NCI-H748 treated with DMSO at 0.1 percent for 48 hours (cell line): ENCODE results near the gene CCDC174.
"Not testable (repeated sequence)": the region's sequence is repeated elsewhere in the genome, so short reads cannot be mapped to it uniquely, and the experiment has no call there.

Experiments
- DNase-seq: peaks from one replicate; lab custom pipeline; 2025; lab: John Stamatoyannopoulos, UW

Gene CCDC174

DNA sequence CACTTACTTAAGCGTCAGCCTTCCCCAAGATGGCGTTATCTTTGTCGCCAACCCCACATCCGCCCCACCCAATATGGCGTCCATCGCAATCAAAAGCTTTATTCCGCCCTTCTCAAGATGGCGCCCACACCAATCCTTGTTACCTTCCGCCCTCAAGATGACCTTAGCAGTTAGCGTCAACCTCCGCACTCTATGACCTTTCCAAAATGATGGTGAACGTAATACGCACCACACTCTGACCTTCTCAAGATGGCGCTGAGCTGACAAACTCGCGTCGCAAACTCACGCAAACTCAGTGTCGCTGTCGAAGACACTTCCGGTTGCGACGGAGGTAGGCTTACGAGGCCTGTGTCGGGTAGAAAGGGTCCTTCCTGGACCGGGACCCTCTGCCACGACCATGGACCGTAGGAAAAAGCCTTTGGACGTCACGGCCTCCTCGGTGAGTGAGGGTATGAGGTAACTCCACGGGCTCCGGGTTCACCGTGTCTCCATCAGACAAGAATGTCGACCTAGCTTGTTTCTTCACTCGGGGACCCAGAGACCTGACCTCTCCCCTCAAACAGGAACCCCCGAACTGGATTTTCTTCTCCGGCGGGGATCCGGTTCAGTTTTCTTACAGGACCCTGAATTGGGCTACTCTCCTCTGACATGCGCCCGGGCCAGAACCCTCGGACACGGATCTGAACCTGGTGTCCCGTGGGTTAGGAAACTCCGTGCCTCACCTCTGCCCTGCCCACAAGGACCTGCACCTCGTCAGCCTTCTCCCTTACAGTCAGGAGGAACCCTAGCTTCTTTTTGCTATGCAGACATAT is at the start of gene CCDC174:
TSS of gene CCDC174 (plus strand) at position 323 of the 812 bp plus-strand sequence. CDS start at position 398, 75 bp downstream.
- DNase-seq: peak; percentile 87

DNA sequence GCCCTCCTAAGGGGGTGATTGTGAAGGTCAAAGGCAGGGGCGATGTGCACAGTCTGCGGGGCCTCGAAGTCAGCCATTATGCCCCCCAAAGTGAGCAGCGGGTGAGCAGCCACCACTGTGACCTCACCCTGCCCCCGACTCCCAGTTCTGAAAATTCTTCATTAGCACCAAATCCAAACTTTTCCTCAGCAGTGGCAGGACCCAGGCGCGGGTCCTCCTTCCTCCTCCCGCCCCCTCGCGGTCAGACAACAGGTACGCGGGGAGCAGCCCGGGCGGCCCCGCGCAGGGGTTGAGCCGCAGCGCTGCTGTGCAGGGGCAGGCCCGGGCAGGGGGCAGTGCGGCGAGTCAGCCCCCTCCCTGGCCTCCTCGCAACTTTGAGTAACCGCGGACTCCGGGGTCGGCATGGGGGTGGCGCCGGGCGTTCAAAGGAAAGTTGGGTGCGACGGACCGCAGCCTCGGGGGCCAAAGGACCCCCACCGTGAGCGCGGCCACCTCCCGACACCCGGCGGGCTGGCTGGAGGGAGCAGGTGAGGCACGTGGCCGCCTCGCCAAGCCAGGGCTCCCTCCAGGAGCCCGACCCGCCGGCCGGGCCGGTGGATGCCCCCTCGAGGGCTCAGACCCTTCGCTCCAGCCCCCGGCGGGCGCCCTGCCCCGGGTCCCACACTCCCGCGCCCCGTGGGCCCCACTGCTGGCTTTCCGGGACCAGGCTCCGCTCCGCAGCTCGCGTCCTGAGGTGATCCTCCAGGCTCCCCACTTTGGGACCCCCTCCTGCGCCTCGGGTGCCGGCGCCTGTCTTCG is 49.4 kb upstream of the CCDC174 start:
- DNase-seq: no peak

DNA sequence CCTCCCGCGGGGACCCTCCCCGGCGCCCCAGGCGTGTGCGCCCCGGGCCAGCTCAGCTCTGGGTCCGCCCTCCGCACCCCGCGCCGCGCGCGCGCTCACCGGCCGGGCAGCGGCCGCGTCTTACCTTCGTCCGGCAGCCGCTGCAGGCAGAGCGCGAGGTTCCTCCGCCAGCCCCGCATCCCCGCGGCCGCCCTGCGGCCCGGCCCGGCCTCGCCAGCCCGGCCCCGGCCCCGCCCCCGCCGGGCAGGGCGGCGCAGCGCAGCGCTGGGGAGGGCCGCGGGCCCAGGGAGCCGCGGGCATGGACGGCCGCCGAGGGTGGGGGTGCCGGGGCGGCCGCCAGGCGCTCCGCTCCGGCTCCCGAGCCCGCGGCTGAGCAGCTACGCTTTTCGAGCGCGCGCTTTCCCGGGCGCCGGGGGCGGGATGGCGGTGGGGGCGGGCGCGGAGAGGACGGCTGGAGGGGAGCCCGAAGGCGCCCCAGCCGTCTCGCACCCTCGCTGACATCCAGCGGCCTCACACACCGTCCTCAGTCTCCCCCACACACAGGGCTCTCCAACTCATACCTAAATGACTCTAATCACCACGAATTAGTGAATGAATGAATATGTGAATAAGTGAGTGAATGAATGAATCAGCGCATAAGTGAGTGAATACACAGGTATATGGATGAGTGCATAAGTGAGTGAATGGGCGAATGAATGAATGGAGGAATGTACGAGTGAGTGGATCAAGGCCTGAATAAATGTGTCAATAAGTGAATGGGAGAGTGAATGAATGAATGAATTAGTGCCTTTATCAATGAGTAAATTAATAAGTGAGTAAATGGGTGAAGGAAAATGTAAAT is 48.5 kb upstream of the CCDC174 start:
- DNase-seq: no peak

DNA sequence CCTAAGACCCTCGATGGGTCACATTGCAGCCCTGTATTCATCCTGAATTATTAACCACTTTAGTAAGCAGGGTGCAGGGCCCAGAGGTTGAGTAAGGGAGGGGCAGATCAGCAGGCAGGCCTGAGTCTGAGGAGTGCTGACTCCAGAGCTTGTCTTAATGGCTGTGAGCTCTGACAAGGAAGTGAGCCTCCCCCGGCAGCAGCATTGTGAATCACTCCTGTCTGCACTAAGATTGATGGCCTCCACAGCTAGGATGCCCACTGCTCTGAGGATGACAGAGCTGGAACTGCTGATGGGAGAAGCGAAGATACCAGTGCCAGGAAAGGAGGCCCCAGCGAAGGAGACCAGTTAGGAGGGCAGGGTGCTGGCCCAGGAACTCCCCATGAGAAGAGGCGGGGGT is 46.5 kb upstream of the CCDC174 start:
- DNase-seq: no peak

DNA sequence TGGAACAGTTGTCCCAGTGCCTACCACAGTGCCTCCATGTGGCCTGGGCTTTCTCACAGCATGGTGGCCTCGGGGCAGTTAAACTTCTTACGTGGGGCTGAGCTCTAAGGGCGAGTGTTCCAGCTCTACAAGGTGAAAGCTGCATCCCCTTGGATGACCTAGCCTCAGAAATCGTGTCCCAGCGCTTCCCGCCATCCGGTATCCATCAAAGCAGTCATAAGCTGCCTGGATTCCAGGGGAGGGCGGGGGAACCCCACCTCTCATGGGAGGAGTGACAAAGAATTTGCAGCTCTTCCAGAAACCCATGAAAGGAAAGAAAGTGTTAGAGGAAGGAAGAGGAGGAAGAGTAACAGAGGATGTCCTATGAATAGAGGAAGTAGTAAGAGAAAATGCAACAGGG is 45.8 kb upstream of the CCDC174 start:
- no peak for DNase-seq

DNA sequence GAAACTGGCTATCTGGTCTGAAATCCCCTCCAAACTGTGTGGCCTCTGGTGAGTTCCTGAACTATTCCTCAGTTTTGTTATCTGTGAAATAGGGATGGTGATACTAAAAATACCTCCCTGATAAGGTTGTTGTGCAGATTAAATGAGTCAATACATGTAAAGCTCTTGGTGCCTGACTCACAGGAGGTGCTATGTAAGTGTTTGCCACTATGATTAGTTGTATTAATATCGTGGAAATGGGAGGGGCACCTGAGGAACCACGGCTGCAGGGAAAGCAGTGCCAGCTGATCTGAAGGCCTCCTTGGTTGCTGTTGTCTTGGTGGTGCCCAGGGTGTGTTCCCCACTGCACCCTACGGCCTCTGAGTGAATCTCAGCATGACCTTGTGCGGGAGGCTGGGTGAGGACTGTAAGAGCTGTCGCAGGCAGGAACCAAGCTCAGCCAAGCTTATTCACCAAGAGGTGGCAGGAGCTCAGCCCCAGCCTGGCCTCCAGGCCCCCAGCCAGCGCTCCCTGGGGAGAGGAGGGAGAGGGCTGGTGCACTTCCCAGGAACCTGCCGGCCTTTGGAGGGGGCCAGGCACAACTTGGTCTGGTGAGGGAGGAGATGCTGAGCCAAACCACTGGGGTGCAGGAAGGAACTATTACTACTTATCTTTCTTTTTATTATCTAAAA is 44.8 kb upstream of the CCDC174 start:
- DNase-seq: no peak

DNA sequence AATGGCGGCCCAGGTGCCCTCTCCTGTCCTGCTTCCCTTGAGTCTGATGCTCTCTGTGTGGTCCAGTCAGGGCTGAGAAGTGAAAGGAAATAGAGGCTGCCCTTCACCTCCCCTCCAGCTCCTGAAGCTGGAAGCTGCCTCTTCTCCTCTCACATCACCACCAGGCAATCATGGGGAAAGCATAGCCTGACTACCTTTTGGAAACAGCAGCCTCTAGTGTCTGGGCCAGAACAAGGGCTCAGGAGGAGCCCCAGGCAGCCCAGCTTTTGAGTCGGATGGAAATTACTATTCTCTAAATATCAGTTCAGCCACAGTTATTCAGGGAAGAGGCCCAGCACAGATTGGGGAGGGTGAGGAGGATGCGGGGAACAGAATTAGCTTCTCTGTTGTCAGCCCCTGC is 43.3 kb upstream of the CCDC174 start:
- DNase-seq: no peak

DNA sequence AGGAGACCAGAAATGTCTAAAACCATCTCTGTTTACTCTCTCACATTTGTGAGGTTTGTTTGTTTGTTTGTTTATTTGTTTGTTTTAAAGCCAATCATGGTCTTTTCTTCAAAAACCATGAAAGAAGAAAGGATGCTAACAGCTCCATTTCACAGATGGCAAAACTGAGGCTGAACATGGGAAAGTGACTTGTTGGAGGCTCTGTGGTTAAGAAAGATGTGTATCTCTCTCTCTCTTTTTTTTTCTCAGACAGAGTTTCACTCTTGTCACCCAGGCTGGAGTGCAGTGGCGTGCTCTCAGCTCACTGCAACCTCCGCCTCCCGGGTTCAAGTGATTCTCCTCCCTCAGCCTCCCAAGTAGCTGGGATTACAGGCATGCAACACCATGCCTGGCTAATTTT is 42.5 kb upstream of the CCDC174 start:
- not testable (repeated sequence) for DNase-seq

DNA sequence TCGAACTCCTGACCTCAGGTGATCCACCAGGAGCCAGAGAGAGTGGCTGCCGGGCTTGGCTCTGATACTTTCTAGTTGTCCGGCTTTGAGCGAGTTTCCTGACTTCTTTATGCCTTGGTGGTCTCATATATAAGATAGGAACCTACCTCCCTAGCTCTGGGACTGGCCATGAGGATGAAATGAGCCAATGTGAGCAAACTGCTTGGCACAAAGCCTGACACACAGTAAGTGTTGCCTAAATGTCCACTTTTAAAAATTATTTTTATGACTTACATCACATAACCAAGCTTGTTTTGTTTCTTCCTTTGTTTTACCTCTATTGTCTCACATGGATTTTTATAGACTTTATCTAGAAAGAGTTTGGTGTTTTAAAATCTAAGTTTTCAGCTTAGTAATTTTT is 42.1 kb upstream of the CCDC174 start:
- DNase-seq: no peak

DNA sequence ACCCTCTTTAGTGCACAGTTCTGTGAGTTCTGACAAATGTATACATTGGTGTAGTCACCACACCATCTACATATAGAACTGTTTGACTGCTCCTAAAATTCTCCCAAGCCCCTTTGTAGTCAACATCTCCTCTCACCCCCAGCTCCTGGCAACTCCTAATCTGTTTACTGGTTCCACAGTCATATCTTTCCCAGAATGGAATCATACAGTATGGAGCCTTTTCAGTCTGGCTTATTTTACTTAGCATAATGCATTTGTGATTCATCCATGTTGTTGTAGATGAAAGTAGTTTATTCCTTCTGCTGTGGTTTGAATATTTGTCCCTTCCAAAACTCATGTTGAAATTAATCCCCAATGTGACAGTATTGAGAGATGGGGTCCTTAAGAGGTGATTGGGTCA is 41.6 kb upstream of the CCDC174 start:
- no peak for DNase-seq

DNA sequence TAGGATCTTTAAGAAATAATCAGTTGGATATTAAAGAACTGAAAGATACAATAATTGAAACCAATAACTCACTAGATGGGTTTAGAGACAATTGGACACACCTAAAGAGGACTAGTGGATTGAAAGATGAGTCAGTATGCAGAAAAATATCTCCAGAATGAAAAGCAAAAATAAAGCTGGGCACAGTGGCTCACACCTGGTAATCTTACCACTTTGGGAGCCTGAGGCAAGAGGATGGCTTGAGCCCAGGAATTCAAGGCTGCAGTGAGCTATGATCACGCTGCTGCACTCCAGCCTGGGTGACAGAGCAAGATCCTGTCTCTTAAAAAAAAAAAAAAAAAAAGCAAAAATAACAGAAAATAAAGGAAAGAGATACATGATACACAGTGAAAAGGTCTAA is 37.4 kb upstream of the CCDC174 start:
- no peak for DNase-seq

DNA sequence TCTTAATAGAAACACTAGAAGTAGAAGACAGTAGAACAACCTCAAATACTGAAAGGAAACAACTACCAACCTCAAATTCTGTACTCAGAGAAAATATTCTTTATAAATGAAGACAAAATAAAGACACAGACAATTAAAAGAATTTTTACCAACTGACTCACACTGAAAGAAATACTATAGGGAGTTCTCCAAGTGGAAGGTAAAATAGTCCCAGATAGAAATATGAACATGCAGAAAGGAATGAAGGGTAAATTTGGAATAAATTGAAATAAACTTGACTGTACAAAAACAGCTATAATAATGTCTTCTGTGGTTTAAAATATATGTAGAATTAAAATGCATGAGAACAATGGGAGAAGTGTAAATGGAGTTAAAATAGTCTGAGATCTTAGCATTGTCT is 36.7 kb upstream of the CCDC174 start:
- no peak for DNase-seq

DNA sequence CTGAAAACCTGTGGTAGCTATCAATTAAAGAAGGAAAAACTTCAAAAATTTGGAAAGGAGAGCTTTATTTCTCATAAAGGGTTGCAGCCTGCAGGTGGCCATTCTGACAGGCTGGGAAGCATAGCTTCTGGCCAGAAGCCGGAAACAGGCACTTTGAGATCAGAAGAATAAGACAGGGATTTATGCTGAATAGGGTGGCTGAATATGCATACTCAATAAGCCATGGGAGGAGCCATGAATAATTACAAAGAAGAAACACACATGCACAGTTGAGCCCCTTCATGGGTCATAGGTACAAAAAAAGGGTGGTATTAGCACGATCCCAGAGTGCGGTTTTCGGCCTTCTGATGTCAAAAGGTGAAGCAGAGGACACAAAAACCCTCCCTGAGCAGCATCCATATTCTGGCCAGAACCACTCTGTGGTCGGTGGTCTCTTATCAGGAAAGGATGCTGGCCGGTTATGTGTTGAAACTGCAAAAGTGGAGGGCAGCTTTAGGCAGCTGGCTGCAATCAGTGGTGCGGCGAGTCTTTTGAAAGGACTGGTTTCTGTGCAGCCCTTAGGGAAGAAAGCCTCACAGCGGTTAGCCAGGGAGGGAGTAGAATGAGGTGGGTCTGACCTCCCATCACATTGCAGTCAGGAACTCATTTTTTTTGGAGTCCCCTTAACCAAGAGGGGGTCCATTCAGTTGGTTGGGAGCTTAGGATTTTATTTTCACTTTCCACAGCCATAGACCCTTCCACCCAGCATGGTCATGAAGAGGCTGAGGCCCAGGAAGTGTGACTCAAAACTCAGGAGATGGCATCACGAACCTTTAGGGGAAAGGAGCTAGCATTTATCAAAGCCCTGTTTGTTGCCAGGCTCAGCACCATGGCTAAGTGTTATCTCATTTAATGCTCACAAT is 34.7 kb upstream of the CCDC174 start:
- DNase-seq: no peak

DNA sequence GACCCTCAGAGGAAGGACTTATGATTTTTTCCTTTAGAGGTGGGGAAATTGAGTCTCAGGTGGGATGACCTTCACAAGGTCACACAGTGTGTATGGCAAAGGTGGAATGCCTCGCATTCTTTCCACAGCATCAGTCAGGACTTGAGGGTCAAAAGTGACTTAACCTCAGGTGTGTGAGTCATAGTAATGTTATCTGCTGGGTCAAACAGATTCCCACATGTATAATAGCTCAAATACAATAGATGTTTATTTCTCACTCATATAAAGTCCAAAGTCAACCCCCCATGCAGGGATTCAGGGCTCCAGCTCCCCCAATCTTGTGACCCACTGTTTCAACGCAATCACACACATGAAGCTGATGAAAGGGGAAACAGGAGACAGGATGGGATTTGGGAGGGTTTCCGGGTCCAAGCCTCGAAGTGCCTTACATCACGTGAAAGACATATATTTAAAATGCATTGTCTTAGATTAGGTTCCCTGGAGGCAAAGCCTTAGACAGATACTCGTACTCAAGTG is 34.0 kb upstream of the CCDC174 start:
- no peak for DNase-seq

DNA sequence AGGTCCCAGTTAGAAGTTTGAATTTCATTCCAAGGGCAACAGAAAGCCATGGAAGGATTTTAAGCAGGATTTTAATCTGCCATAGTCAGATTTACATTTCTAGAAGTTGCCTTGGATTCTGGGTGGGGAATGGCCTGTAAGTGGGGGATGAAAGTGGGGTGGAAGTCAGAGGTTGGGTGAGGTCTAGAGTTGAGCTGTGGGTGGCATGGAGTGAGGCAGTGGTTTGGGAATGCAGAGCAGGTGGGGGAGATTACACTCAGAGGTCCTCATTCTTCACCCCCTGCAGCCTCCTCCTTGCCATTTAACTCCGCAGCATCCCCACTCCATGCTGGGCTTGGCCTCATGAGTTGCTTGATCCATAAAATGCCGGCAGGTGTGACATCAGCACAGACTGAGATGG is 32.0 kb upstream of the CCDC174 start:
- DNase-seq: no peak

DNA sequence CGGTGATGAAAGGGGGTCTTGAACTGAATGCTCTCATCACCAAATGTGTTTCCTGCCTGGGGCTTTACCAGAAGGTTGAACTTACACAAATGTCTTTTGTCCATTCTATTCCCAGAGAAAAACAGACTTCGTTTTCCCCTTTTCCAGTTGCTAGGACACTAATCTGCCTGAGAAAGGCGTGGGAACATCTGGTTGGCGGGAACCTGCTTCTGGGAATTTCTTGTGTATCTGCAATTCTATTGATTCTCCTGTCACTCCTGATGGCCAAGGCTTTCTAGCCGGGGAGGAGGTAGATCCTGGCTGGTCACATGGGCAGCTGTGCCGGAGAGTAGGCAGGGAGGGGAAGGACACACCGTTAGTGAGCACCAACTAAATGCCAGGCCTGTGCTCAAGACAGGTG is 31.1 kb upstream of the CCDC174 start:
- no peak for DNase-seq

DNA sequence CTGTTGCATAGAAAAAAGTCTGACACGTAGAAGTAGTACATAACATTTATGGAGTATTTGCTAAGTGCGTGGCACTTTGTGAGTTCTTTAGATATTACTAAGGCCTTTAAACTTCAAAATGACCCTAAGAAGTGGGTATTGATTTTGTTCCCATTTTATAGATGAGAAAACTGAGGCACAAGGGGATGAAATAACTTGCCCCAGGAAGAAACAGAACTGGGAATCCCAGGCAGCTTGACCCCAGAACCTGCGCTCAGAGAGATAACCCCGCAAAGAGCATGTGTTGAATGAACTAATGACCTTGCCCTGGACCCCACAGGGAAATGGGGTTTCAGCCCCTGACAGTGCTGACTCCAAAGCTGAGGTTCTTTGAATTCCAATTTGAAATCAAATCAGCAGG is 30.5 kb upstream of the CCDC174 start:
- no peak for DNase-seq

DNA sequence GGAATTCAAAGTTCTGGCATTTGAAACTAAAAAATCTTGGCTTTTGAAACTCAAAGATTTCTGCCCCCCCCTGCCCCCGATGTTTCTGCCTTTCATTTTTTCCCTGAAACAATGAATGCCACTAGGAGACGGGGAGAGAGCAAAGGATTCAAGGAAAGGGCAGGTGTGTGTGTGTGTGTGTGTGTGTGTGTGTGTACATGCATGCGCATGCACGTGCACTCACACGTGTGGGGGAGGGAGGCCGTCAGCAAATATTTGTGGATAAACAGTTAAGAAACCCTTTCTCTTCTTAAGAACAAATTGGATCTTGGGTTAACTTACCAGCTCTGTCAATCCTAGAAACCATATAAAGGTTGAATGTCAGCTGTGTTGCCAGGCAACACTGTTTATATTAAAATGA is 29.2 kb upstream of the CCDC174 start:
- DNase-seq: no peak

DNA sequence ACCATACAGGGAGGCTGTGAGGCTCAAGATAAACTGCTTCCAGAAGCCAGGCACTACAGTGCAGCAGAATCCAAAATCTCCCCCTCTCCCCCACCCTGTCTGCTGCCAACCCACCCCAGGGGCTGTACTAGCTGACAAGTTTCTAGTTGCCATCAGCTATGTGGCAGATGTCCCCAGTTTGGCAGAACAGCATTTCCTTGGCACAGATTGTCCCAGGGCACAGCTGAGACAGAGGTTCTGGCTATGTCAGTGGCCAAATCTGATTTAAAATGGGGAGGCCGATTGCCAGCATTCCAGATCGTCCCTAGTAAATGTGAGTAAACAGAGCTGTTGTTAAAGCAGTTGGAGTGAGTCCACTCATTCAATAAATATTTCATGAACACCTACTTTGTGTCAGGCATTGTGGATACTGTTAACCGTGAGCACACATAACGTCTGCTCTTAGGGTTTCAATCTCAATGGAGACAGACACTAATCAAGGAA is 28.0 kb upstream of the CCDC174 start:
- DNase-seq: no peak

DNA sequence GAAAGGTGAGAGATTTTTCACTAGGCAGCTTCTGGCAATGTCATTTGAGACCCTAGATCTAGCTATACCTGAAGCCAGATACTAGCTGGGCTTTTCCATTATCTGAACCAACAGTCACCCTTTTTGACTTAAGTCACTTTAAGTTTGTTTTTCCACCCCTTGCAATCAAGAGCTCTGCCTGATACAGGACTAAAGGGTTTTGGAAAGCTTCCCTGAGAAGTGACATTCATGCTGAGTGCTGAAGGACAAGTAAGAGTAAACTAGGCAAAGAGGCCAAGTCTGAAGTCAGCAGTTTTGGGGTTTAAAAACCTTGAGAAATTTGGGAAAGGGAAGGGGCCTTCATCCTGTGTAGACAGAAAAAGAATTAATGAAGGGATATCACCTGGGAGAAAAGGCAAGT is 27.1 kb upstream of the CCDC174 start:
- no peak for DNase-seq

DNA sequence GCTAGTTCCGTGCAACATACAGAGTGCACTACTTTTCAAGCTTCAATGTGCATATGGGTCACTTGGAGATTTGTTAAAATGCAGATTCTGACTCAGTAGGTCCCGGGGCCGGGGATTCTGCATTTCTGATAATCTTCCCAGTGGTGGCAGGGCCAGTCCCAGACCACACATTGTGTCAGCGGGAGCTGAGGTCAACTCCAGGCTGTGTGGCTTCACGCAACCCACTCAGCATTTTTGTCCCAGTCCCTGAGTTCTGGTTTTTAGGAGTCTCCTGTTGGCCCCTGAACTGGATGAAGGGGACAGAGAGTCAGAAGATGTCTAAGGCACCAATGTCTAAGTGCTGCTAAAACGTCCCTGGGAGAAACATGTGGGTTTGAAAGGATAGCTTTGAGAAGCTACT is 26.1 kb upstream of the CCDC174 start:
- no peak for DNase-seq
